DND-41 (cell line): ENCODE results near the gene RNASE7.

Experiments used
- ATAC-seq: fragments of 200-7000 bp; cut with Tn5 transposase; 3 replicates; pipeline ENCODE4 v1.9.1; 2021; ENCODE audit warnings: low read depth; ENCODE audit not compliant: insufficient read depth
- DNase-seq: peaks from one replicate; pipeline ENCODE4 v3.0.0-alpha.2; 2020
- H2AFZ ChIP-seq: 2 replicates; pipeline ENCODE4 v1.6.0; 2012; ENCODE audit warnings: low read depth, low read length
- H3K27ac ChIP-seq: 2 replicates; pipeline ENCODE4 v1.5.1; 2012; ENCODE audit warnings: low read length, inconsistent platforms
- H3K27me3 ChIP-seq: fragments of 200-600 bp; sonication (generic); 2 replicates; pipeline ENCODE4 v1.6.0; 2012; ENCODE audit warnings: low read length, mild to moderate bottlenecking, inconsistent platforms; ENCODE audit not compliant: insufficient read depth, poor library complexity
- H3K36me3 ChIP-seq: 2 replicates; pipeline ENCODE4 v1.5.1; 2012; ENCODE audit warnings: low read length, inconsistent platforms; ENCODE audit not compliant: insufficient read depth
- H3K4me1 ChIP-seq: 2 replicates; pipeline ENCODE4 v1.5.1; 2012; ENCODE audit warnings: mild to moderate bottlenecking, low read length; ENCODE audit not compliant: insufficient read depth
- H3K4me2 ChIP-seq: 2 replicates; pipeline ENCODE4 v1.6.0; 2012; ENCODE audit warnings: mild to moderate bottlenecking, moderate library complexity, low read length, inconsistent platforms; ENCODE audit not compliant: insufficient read depth
- H3K4me3 ChIP-seq, 2 experiments: fragments of 200-600 bp in 1 of 2; shearing (Covaris generic) in 1 of 2; 2 replicates each; pipeline ENCODE4 v1.5.1; 2012 to 2016; ENCODE audit warnings: inconsistent platforms in 2 of 2, low read length in 2 of 2, mild to moderate bottlenecking in 2 of 2, low read depth in 1 of 2, moderate library complexity in 1 of 2
- H3K79me2 ChIP-seq: 2 replicates; pipeline ENCODE4 v1.6.0; 2012; ENCODE audit warnings: low read length, inconsistent platforms; ENCODE audit not compliant: insufficient read depth
- H3K9ac ChIP-seq: 2 replicates; pipeline ENCODE4 v1.6.0; 2012; ENCODE audit warnings: low read depth, mild to moderate bottlenecking, inconsistent platforms, low read length, moderate library complexity
- H3K9me3 ChIP-seq: 2 replicates; pipeline ENCODE4 v1.5.1; 2012; ENCODE audit warnings: low read length, moderate library complexity, mild to moderate bottlenecking, inconsistent platforms; ENCODE audit not compliant: insufficient read depth, severe bottlenecking
- H4K20me1 ChIP-seq: 2 replicates; pipeline ENCODE4 v1.6.0; 2012; ENCODE audit warnings: low read length; ENCODE audit not compliant: insufficient read depth
- EZH2 ChIP-seq: IDR thresholded peaks from 3 replicates; pipeline ENCODE4 v1.6.1; 2012; ENCODE audit warnings: borderline replicate concordance, low read depth, mild to moderate bottlenecking, moderate library complexity, low read length, inconsistent platforms; ENCODE audit not compliant: severe bottlenecking
- TF ChIP-seq, protein P1 (sequence below): IDR thresholded peaks from 2 replicates; pipeline ENCODE4 v1.5.1; 2012; ENCODE audit warnings: borderline replicate concordance, low read length, moderate library complexity, mild to moderate bottlenecking; ENCODE audit not compliant: poor library complexity, severe bottlenecking; ENCODE audit errors: extremely low read depth

RNASE7 gene

DNA sequence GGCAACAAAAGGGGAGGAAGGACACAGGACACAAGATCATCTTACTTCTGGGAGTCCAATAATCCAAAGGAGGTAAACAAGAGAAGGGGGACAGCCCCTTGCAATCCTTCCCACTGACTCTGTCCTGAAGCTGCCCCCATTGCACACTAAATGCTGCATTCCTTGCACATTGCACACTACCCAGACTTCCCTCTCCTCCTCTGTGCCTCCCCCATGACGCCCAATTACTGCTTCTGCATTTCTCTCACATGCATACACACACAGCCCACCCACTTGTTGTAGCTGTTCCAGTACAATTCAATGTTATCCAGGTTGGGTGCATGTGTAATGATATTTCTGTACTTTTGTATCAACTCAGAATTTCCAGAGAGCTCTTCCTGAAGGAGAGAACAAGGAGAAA, 22.8 kb upstream of the RNASE7 start:
- no peak for TF ChIP-seq EZH2
- TF ChIP-seq, protein P1, sequence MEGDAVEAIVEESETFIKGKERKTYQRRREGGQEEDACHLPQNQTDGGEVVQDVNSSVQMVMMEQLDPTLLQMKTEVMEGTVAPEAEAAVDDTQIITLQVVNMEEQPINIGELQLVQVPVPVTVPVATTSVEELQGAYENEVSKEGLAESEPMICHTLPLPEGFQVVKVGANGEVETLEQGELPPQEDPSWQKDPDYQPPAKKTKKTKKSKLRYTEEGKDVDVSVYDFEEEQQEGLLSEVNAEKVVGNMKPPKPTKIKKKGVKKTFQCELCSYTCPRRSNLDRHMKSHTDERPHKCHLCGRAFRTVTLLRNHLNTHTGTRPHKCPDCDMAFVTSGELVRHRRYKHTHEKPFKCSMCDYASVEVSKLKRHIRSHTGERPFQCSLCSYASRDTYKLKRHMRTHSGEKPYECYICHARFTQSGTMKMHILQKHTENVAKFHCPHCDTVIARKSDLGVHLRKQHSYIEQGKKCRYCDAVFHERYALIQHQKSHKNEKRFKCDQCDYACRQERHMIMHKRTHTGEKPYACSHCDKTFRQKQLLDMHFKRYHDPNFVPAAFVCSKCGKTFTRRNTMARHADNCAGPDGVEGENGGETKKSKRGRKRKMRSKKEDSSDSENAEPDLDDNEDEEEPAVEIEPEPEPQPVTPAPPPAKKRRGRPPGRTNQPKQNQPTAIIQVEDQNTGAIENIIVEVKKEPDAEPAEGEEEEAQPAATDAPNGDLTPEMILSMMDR, result no peak
- Histone ChIP-seq H3K4me2 (no peak overlapping the region), H3K27ac (no peak overlapping the region), H3K79me2 (no peaks in the 10 kb centered on the region), H3K4me3 (no peak overlapping the region), H3K27me3 (no peaks in the 10 kb centered on the region), H4K20me1 (no peaks in the 10 kb centered on the region), H3K4me1 (peaks cover 7% of the 10 kb centered on the region), H3K36me3 (no peaks in the 10 kb centered on the region), H3K9ac (no peak overlapping the region), H3K9me3 (no peaks in the 10 kb centered on the region), H2AFZ (no peak overlapping the region)
- DNase-seq (no peak), ATAC-seq (no peak)

DNA sequence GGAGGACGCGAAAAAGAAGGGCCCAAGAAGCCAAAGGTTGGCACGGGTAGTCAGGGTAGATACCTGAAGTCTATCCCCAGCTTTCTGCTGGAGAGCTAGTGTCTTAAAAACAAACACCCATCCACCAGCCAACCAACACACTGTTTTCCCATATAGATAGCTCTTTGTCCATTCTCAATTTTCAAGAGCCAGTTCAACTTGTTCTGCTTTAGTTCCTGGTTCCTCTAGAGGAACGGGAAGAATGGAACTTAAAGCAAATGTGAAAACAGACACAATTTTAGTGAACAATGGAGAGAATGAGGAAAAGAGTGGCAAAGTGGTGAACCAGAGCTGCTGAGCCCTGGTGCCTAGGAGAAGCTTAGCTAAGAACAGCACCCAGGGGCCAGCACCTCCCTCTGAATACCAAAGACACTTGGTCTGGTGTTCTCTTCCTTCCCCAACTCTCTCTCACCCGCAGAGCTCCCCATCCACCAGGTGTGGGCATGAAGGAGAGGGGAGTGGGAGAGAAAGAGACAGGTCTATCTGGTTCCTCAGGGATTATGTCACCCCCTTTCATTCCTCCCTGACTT, 21.1 kb upstream of the RNASE7 start:
- no peaks in the 10 kb centered on the region for H3K36me3 ChIP-seq
- ATAC-seq (no peak), DNase-seq (no peak)
- H3K79me2 ChIP-seq, result no peaks in the 10 kb centered on the region
- TF ChIP-seq, protein P1, result no peak
- no peak for TF ChIP-seq EZH2
- no peak overlapping the region for H3K4me2 ChIP-seq
- no peak overlapping the region for H3K4me3 ChIP-seq
- H3K27ac ChIP-seq, result no peak overlapping the region
- no peak overlapping the region for H3K9ac ChIP-seq
- H4K20me1 ChIP-seq, result no peaks in the 10 kb centered on the region
- peaks cover 17% of the 10 kb centered on the region for H3K4me1 ChIP-seq
- H3K9me3 ChIP-seq, result no peaks in the 10 kb centered on the region
- H3K27me3 ChIP-seq, result no peaks in the 10 kb centered on the region
- no peak overlapping the region for H2AFZ ChIP-seq

DNA sequence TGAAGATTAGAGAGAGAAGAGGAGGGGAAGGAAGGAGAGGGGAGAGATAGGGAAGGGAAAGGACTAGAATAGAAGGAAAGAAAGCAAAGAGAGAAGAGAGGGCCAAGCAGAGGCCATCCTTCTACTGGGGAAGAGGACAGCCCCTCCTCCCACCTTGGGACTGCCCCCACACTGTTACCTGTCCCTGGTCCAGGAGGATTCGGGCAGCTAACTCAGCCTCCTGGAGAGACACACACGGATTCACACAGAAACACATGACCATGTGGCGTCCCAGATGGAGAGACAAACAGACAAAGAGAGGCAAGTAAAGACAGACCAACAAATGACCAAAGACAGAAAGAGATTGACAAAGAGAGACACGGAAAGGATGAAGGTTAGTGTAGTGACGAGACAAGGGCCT, 19.5 kb upstream of the RNASE7 start:
- H3K36me3 ChIP-seq, result no peaks in the 10 kb centered on the region
- peaks cover 17% of the 10 kb centered on the region for H3K4me1 ChIP-seq
- DNase-seq (no peak), ATAC-seq (no peak)
- H3K9me3 ChIP-seq, result no peaks in the 10 kb centered on the region
- H3K4me3 ChIP-seq, result no peak overlapping the region
- no peaks in the 10 kb centered on the region for H4K20me1 ChIP-seq
- H2AFZ ChIP-seq, result no peak overlapping the region
- H3K27ac ChIP-seq, result no peak overlapping the region
- H3K4me2 ChIP-seq, result no peak overlapping the region
- H3K27me3 ChIP-seq, result no peaks in the 10 kb centered on the region
- no peak overlapping the region for H3K9ac ChIP-seq
- no peak for TF ChIP-seq EZH2
- TF ChIP-seq, protein P1, result no peak
- no peaks in the 10 kb centered on the region for H3K79me2 ChIP-seq

DNA sequence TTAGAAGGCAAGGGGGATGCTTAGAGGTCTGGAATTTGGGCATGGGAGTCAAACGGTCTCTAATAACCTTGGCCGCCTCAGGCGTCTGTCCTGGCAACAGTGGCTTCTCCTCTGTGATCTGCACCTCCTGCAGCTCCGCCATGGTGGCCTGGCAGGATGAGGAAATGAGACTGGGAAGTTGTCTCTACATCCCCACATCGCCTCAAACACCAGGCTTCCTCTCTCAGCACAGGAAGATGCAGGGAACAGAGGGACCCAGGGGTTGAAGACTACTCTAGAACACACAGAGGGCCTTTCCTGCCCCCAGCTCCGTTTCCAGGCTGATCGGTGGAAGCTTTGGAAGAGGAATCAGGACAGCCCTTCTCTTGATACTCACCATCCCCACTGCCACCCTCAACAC, 19.0 kb upstream of the RNASE7 start:
- Histone ChIP-seq H3K79me2 (no peaks in the 10 kb centered on the region), H3K27ac (no peak overlapping the region), H2AFZ (no peak overlapping the region), H3K36me3 (no peaks in the 10 kb centered on the region), H3K9me3 (no peaks in the 10 kb centered on the region), H3K27me3 (no peaks in the 10 kb centered on the region), H4K20me1 (no peaks in the 10 kb centered on the region), H3K4me2 (no peak overlapping the region), H3K4me1 (peaks cover 17% of the 10 kb centered on the region), H3K9ac (no peak overlapping the region), H3K4me3 (no peak overlapping the region)
- no peak for TF ChIP-seq EZH2
- TF ChIP-seq, protein P1, result no peak
- no peak for DNase-seq
- no peak for ATAC-seq
